WTC11 (cell line): ENCODE results near the gene LINC00632. TPM values are rescaled to one million over a fixed set of nuclear protein-coding genes. Genes with fewer than 3 reads are reported as not detected.

Experiments
- ATAC-seq: fragments of 200-7000 bp; cut with Tn5 transposase; 2 replicates; pipeline ENCODE4 v1.10.0; 2021; ENCODE audit warnings: mild to moderate bottlenecking, moderate library complexity
- CTCF ChIA-PET: fragments of 300-600 bp; sonication (Branson Sonifier 250); formaldehyde crosslinking; loops from one replicate; lab custom pipeline; 2021; ENCODE audit warnings: antibody characterized with exemption; lab: Charles Lee
- POLR2A ChIA-PET: fragments of 350-600 bp; sonication (Branson Sonifier 250); formaldehyde crosslinking; loops from one replicate; lab custom pipeline; 2021; ENCODE audit warnings: antibody characterized with exemption; lab: Charles Lee
- DNase-seq: peaks from one replicate; pipeline ENCODE4 v3.0.0; 2021; ENCODE audit warnings: low spot score
- H3K27ac Mint-ChIP-seq: 2 replicates; pipeline ENCODE4 v1.8.0; 2021; ENCODE audit warnings: mixed read lengths
- H3K27me3 Mint-ChIP-seq: 2 replicates; pipeline ENCODE4 v1.8.0; 2021; ENCODE audit warnings: low read depth, mild to moderate bottlenecking, moderate library complexity, mixed read lengths
- H3K36me3 Mint-ChIP-seq: 2 replicates; pipeline ENCODE4 v1.8.0; 2021; ENCODE audit warnings: mixed read lengths
- H3K4me1 Mint-ChIP-seq: 2 replicates; pipeline ENCODE4 v1.8.0; 2022; ENCODE audit warnings: mixed read lengths
- H3K4me3 Mint-ChIP-seq: 2 replicates; pipeline ENCODE4 v1.8.0; 2021; ENCODE audit warnings: mild to moderate bottlenecking, moderate library complexity, mixed read lengths
- H3K9me3 Mint-ChIP-seq: 2 replicates; pipeline ENCODE4 v1.8.0; 2021; ENCODE audit warnings: mixed read lengths
- GTF2I ChIP-seq: fragments of 250-450 bp; sonication (Bioruptor Pico); conservative IDR thresholded peaks from 2 replicates; pipeline ENCODE4 v1.4.0; 2021; ENCODE audit warnings: mild to moderate bottlenecking
- HMGA2 ChIP-seq: fragments of 250-450 bp; sonication (Bioruptor Pico); IDR thresholded peaks from 2 replicates; pipeline ENCODE4 v1.4.0; 2021; ENCODE audit warnings: mild to moderate bottlenecking, moderate library complexity
- JAZF1 ChIP-seq: fragments of 250-450 bp; sonication (Bioruptor Pico); IDR thresholded peaks from 2 replicates; pipeline ENCODE4 v1.9.0; 2021; ENCODE audit warnings: moderate library complexity, mild to moderate bottlenecking, inconsistent platforms
- PRDM15 ChIP-seq: sonication (generic); formaldehyde crosslinking; IDR thresholded peaks from 2 replicates; pipeline ENCODE4 v1.8.0; 2022; ENCODE audit warnings: missing genetic modification reagents
- PREB ChIP-seq: sonication (generic); formaldehyde crosslinking; IDR thresholded peaks from 2 replicates; pipeline ENCODE4 v1.8.1; 2022; ENCODE audit warnings: mild to moderate bottlenecking, missing genetic modification reagents, moderate library complexity, borderline replicate concordance
- SMAD3 ChIP-seq: sonication (generic); formaldehyde crosslinking; IDR thresholded peaks from 2 replicates; pipeline ENCODE4 v1.8.0; 2022; ENCODE audit warnings: missing genetic modification reagents, mild to moderate bottlenecking, borderline replicate concordance
- TCF7 ChIP-seq: sonication (generic); formaldehyde crosslinking; IDR thresholded peaks from 2 replicates; pipeline ENCODE4 v1.8.0; 2022; ENCODE audit warnings: mild to moderate bottlenecking, low read depth, missing genetic modification reagents, moderate library complexity
- TEAD1 ChIP-seq: sonication (generic); formaldehyde crosslinking; IDR thresholded peaks from 2 replicates; pipeline ENCODE4 v1.8.0; 2022; ENCODE audit warnings: mild to moderate bottlenecking, missing genetic modification reagents
- TP53 ChIP-seq: sonication (generic); formaldehyde crosslinking; IDR thresholded peaks from 2 replicates; pipeline ENCODE4 v1.8.1; 2023; ENCODE audit warnings: mild to moderate bottlenecking, missing genetic modification reagents
- ZNF263 ChIP-seq: sonication (generic); formaldehyde crosslinking; IDR thresholded peaks from 2 replicates; pipeline ENCODE4 v1.8.1; 2022; ENCODE audit warnings: low read depth, mild to moderate bottlenecking, moderate library complexity, missing genetic modification reagents
- ZSCAN18 ChIP-seq: fragments of 250-450 bp; sonication (Bioruptor Pico); IDR thresholded peaks from 2 replicates; pipeline ENCODE4 v2.1.2; 2022; ENCODE audit warnings: mild to moderate bottlenecking, moderate library complexity
- total RNA-seq: library from RNA; stranded (reverse); gene quantifications from 3 replicates; pipeline ENCODE4 v1.2.3, GENCODE V29; 2021
- TF ChIP-seq, protein P1 (sequence below): sonication (generic); formaldehyde crosslinking; IDR thresholded peaks from 2 replicates; pipeline ENCODE4 v1.8.0; 2023; ENCODE audit warnings: missing genetic modification reagents, mild to moderate bottlenecking, borderline replicate concordance
- TF ChIP-seq, protein P2 (sequence below): fragments of 250-450 bp; sonication (Bioruptor Pico); IDR thresholded peaks from 2 replicates; pipeline ENCODE4 v1.9.0; 2021; ENCODE audit warnings: mild to moderate bottlenecking, borderline replicate concordance
- TF ChIP-seq, protein P3 (sequence below): sonication (generic); formaldehyde crosslinking; IDR thresholded peaks from 2 replicates; pipeline ENCODE4 v1.8.1; 2022; ENCODE audit warnings: missing genetic modification reagents, borderline replicate concordance

LINC00632 gene
- total RNA-seq, 1 experiment from 2014 or later, result 29.7 TPM

- H3K9me3 Mint-ChIP-seq, result no peaks in the 10 kb centered on the region
- H3K4me3 Mint-ChIP-seq, result no peak overlapping the region
- no peaks in the 10 kb centered on the region for H3K36me3 Mint-ChIP-seq
- H3K27me3 Mint-ChIP-seq, result peaks cover 7% of the 10 kb centered on the region
- DNase-seq, result no peak
- ATAC-seq, result no peak
- TF ChIP-seq TCF7 (CRISPR knock-in tag), result no peak
- TF ChIP-seq JAZF1 (CRISPR knock-in tag), result no peak
- no peak for TF ChIP-seq HMGA2 (CRISPR knock-in tag)
- TF ChIP-seq ZNF263 (CRISPR knock-in tag), result no peak
- no peak for TF ChIP-seq PRDM15 (CRISPR knock-in tag)
- POLR2A ChIA-PET, result no interaction called here
- no peak overlapping the region for H3K27ac Mint-ChIP-seq
- CTCF ChIA-PET, result no interaction called here
- no peaks in the 10 kb centered on the region for H3K4me1 Mint-ChIP-seq
These were observed 8.1 kb upstream of the LINC00632 start for GRCh38 chrX:140701480-140701879.

- CTCF ChIA-PET, result no interaction called here
- H3K4me1 Mint-ChIP-seq, result peaks cover 32% of the 10 kb centered on the region
- ATAC-seq (no peak), DNase-seq (no peak)
- peaks cover 14% of the 10 kb centered on the region for H3K27me3 Mint-ChIP-seq
- no peaks in the 10 kb centered on the region for H3K9me3 Mint-ChIP-seq
- no peak overlapping the region for H3K27ac Mint-ChIP-seq
- H3K36me3 Mint-ChIP-seq, result no peaks in the 10 kb centered on the region
- peak overlapping the region; percentile 54 for H3K4me3 Mint-ChIP-seq
- POLR2A ChIA-PET, result no interaction called here
- TF ChIP-seq, protein P1, sequence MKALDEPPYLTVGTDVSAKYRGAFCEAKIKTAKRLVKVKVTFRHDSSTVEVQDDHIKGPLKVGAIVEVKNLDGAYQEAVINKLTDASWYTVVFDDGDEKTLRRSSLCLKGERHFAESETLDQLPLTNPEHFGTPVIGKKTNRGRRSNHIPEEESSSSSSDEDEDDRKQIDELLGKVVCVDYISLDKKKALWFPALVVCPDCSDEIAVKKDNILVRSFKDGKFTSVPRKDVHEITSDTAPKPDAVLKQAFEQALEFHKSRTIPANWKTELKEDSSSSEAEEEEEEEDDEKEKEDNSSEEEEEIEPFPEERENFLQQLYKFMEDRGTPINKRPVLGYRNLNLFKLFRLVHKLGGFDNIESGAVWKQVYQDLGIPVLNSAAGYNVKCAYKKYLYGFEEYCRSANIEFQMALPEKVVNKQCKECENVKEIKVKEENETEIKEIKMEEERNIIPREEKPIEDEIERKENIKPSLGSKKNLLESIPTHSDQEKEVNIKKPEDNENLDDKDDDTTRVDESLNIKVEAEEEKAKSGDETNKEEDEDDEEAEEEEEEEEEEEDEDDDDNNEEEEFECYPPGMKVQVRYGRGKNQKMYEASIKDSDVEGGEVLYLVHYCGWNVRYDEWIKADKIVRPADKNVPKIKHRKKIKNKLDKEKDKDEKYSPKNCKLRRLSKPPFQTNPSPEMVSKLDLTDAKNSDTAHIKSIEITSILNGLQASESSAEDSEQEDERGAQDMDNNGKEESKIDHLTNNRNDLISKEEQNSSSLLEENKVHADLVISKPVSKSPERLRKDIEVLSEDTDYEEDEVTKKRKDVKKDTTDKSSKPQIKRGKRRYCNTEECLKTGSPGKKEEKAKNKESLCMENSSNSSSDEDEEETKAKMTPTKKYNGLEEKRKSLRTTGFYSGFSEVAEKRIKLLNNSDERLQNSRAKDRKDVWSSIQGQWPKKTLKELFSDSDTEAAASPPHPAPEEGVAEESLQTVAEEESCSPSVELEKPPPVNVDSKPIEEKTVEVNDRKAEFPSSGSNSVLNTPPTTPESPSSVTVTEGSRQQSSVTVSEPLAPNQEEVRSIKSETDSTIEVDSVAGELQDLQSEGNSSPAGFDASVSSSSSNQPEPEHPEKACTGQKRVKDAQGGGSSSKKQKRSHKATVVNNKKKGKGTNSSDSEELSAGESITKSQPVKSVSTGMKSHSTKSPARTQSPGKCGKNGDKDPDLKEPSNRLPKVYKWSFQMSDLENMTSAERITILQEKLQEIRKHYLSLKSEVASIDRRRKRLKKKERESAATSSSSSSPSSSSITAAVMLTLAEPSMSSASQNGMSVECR (CRISPR knock-in tag), result no peak
- TF ChIP-seq, protein P2, sequence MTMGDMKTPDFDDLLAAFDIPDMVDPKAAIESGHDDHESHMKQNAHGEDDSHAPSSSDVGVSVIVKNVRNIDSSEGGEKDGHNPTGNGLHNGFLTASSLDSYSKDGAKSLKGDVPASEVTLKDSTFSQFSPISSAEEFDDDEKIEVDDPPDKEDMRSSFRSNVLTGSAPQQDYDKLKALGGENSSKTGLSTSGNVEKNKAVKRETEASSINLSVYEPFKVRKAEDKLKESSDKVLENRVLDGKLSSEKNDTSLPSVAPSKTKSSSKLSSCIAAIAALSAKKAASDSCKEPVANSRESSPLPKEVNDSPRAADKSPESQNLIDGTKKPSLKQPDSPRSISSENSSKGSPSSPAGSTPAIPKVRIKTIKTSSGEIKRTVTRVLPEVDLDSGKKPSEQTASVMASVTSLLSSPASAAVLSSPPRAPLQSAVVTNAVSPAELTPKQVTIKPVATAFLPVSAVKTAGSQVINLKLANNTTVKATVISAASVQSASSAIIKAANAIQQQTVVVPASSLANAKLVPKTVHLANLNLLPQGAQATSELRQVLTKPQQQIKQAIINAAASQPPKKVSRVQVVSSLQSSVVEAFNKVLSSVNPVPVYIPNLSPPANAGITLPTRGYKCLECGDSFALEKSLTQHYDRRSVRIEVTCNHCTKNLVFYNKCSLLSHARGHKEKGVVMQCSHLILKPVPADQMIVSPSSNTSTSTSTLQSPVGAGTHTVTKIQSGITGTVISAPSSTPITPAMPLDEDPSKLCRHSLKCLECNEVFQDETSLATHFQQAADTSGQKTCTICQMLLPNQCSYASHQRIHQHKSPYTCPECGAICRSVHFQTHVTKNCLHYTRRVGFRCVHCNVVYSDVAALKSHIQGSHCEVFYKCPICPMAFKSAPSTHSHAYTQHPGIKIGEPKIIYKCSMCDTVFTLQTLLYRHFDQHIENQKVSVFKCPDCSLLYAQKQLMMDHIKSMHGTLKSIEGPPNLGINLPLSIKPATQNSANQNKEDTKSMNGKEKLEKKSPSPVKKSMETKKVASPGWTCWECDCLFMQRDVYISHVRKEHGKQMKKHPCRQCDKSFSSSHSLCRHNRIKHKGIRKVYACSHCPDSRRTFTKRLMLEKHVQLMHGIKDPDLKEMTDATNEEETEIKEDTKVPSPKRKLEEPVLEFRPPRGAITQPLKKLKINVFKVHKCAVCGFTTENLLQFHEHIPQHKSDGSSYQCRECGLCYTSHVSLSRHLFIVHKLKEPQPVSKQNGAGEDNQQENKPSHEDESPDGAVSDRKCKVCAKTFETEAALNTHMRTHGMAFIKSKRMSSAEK (CRISPR knock-in tag), result no peak
- TF ChIP-seq TEAD1 (no peak), SMAD3 (CRISPR knock-in tag) (no peak), TP53 (no peak), PREB (CRISPR knock-in tag) (no peak), ZSCAN18 (CRISPR knock-in tag) (no peak), GTF2I (CRISPR knock-in tag) (no peak)
- TF ChIP-seq, protein P3, sequence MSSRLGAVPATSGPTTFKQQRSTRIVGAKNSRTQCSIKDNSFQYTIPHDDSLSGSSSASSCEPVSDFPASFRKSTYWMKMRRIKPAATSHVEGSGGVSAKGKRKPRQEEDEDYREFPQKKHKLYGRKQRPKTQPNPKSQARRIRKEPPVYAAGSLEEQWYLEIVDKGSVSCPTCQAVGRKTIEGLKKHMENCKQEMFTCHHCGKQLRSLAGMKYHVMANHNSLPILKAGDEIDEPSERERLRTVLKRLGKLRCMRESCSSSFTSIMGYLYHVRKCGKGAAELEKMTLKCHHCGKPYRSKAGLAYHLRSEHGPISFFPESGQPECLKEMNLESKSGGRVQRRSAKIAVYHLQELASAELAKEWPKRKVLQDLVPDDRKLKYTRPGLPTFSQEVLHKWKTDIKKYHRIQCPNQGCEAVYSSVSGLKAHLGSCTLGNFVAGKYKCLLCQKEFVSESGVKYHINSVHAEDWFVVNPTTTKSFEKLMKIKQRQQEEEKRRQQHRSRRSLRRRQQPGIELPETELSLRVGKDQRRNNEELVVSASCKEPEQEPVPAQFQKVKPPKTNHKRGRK, result no peak
These were observed 1.2 kb downstream of the LINC00632 start for GRCh38 chrX:140710710-140711109.
